Activated naive CD4-positive, alpha-beta T cell treated with anti-CD3 and anti-CD28 coated beads, Interleukin-2, amount 50 U/mL, for 72 hours (primary cell): ENCODE data around the gene EIF3A. TPM values are rescaled to one million over a fixed set of nuclear protein-coding genes. Genes with fewer than 3 reads are reported as not detected.
A peak's percentile ranks its signal among the peaks of the same experiment; 100 is the strongest.
"Not testable (repeated sequence)": the region's sequence is repeated elsewhere in the genome, so short reads cannot be mapped to it uniquely, and the experiment has no call there.

Experiments
- ATAC-seq, 2 donors: fragments of 150-1000 bp; cut with Tn5 transposase; 2 replicates each; pipeline ENCODE4 v1.10.0; 2021; ENCODE audit warnings: mild to moderate bottlenecking in 2 of 2, moderate library complexity in 2 of 2
- DNase-seq, 2 donors: peaks; one replicate each; pipeline ENCODE4 v3.0.0; 2021 to 2022; ENCODE audit warnings: low spot score in 2 of 2
- H3K27ac Mint-ChIP-seq, 2 donors: one replicate each; pipeline ENCODE4 v1.8.0; 2022; ENCODE audit warnings: mild to moderate bottlenecking in 2 of 2, mixed read lengths in 2 of 2
- H3K36me3 Mint-ChIP-seq, 2 donors: one replicate each; pipeline ENCODE4 v1.8.0; 2022; ENCODE audit warnings: mixed read lengths in 2 of 2
- H3K9me3 Mint-ChIP-seq, 2 donors: one replicate each; pipeline ENCODE4 v1.8.0; 2022; ENCODE audit warnings: mixed read lengths in 2 of 2
- total RNA-seq, 2 donors: library from RNA; stranded (reverse); gene quantifications; one replicate each; pipeline ENCODE4 v1.2.3, GENCODE V29; 2022

EIF3A gene
- total RNA-seq, 2 donors from 2014 or later, result 125 to 129 TPM

- peak within 1 kb of the TSS in 1 of 2 donors; percentile 81 for H3K27ac Mint-ChIP-seq
- peaks cover 5 to 6% of the 10 kb centered on the region in 2 donors for H3K36me3 Mint-ChIP-seq
- H3K9me3 Mint-ChIP-seq, result no peaks in the 10 kb centered on the region
- ATAC-seq (peak; percentile 25 to 34), DNase-seq (peak in 1 of 2 donors; percentile 38)
Measured at GRCh38 chr10:119029613-119030420, 50.8 kb downstream of the EIF3A start, which contains the start of gene NANOS1. NANOS1 (plus strand) TSS chr10:119029714; CDS start chr10:119029802, 88 bp downstream.

GRCh38 chr10:119028900-119029612 lies 51.6 kb downstream of the EIF3A start:
- Mint-ChIP-seq H3K27ac (peak overlapping the region in 1 of 2 donors; percentile 81), H3K36me3 (no peaks in the 10 kb centered on the region), H3K9me3 (no peaks in the 10 kb centered on the region)
- DNase-seq (peak; percentile 60 to 74), ATAC-seq (peak; percentile 55 to 77)

- not testable (repeated sequence) for H3K36me3 Mint-ChIP-seq, ATAC-seq, DNase-seq, H3K9me3 Mint-ChIP-seq, H3K27ac Mint-ChIP-seq
Measured at GRCh38 chr10:119028445-119028899, 52.1 kb downstream of the EIF3A start.

- peak overlapping the region in 1 of 2 donors; percentile 3 for H3K27ac Mint-ChIP-seq
- no peaks in the 10 kb centered on the region for H3K9me3 Mint-ChIP-seq
- no peaks in the 10 kb centered on the region for H3K36me3 Mint-ChIP-seq
- ATAC-seq (no peak), DNase-seq (no peak)
Measured at GRCh38 chr10:119026301-119027110, 54.1 kb downstream of the EIF3A start.

- ATAC-seq (no peak), DNase-seq (no peak)
- Mint-ChIP-seq H3K9me3 (no peaks in the 10 kb centered on the region), H3K27ac (peak overlapping the region in 1 of 2 donors; percentile 3), H3K36me3 (no peaks in the 10 kb centered on the region)
Measured at GRCh38 chr10:119025776-119026175, 54.8 kb downstream of the EIF3A start.

GRCh38 chr10:119025336-119025735 lies 55.3 kb downstream of the EIF3A start:
- H3K9me3 Mint-ChIP-seq, result no peaks in the 10 kb centered on the region
- ATAC-seq, result no peak
- no peak overlapping the region for H3K27ac Mint-ChIP-seq
- no peaks in the 10 kb centered on the region for H3K36me3 Mint-ChIP-seq
- no peak for DNase-seq

GRCh38 chr10:119024882-119025281 lies 55.7 kb downstream of the EIF3A start:
- no peak overlapping the region for H3K27ac Mint-ChIP-seq
- ATAC-seq (no peak), DNase-seq (no peak)
- no peaks in the 10 kb centered on the region for H3K9me3 Mint-ChIP-seq
- H3K36me3 Mint-ChIP-seq, result no peaks in the 10 kb centered on the region

GRCh38 chr10:119023553-119023868 lies 57.1 kb downstream of the EIF3A start:
- H3K36me3 Mint-ChIP-seq, result no peaks in the 10 kb centered on the region
- no peak for ATAC-seq
- DNase-seq, result no peak
- no peak overlapping the region for H3K27ac Mint-ChIP-seq
- no peaks in the 10 kb centered on the region for H3K9me3 Mint-ChIP-seq

- no peak for ATAC-seq
- Mint-ChIP-seq H3K9me3 (no peaks in the 10 kb centered on the region), H3K27ac (no peak overlapping the region), H3K36me3 (no peaks in the 10 kb centered on the region)
- no peak for DNase-seq
Measured at GRCh38 chr10:119022846-119023552, 57.6 kb downstream of the EIF3A start.

GRCh38 chr10:119020627-119020946 lies 60.0 kb downstream of the EIF3A start:
- Mint-ChIP-seq H3K27ac (no peak overlapping the region), H3K36me3 (no peaks in the 10 kb centered on the region), H3K9me3 (no peaks in the 10 kb centered on the region)
- peak; percentile 31 to 39 for ATAC-seq
- no peak for DNase-seq

- DNase-seq, result no peak
- H3K9me3 Mint-ChIP-seq, result no peaks in the 10 kb centered on the region
- H3K36me3 Mint-ChIP-seq, result no peaks in the 10 kb centered on the region
- ATAC-seq, result no peak
- no peak overlapping the region for H3K27ac Mint-ChIP-seq
Measured at GRCh38 chr10:119007211-119007574, 73.4 kb downstream of the EIF3A start.

- ATAC-seq, result no peak
- DNase-seq, result no peak
- Mint-ChIP-seq H3K9me3 (no peaks in the 10 kb centered on the region), H3K36me3 (no peaks in the 10 kb centered on the region), H3K27ac (no peak overlapping the region)
Measured at GRCh38 chr10:119006451-119007210, 74.0 kb downstream of the EIF3A start.

- Mint-ChIP-seq H3K36me3 (no peaks in the 10 kb centered on the region), H3K9me3 (no peaks in the 10 kb centered on the region), H3K27ac (no peak overlapping the region)
- ATAC-seq (no peak), DNase-seq (no peak)
Measured at GRCh38 chr10:119005362-119006043, 75.1 kb downstream of the EIF3A start.

- Mint-ChIP-seq H3K9me3 (no peaks in the 10 kb centered on the region), H3K27ac (no peak overlapping the region), H3K36me3 (no peaks in the 10 kb centered on the region)
- ATAC-seq, result no peak
- DNase-seq, result no peak
Measured at GRCh38 chr10:119003572-119004289, 76.9 kb downstream of the EIF3A start.
